Bronchial epithelial cell (primary cell): Measurements from ENCODE around the gene SLC8A1. TPM values are rescaled to one million over a fixed set of nuclear protein-coding genes. Genes with fewer than 3 reads are reported as not detected.

Experiments used
- DNase-seq: peaks from one replicate; pipeline ENCODE4 v3.0.0-alpha.2; 2010; ENCODE audit warnings: low read depth
- FAIRE-seq: peaks from 2 replicates; lab custom pipeline; 2011; peaks lifted over from hg19 to GRCh38; lab: Jason Lieb, UNC
- H3K27me3 ChIP-seq: 2 replicates; pipeline ENCODE4 v1.5.1; 2011; ENCODE audit warnings: low read length; ENCODE audit not compliant: control insufficient read depth, insufficient read depth
- H3K36me3 ChIP-seq: 2 replicates; pipeline ENCODE4 v1.5.1; 2011; ENCODE audit warnings: low read length; ENCODE audit not compliant: control insufficient read depth, insufficient read depth
- H3K4me3 ChIP-seq: 2 replicates; pipeline ENCODE4 v1.5.1; 2011; ENCODE audit warnings: mild to moderate bottlenecking, low read depth, low read length, control low read depth
- total RNA-seq: library from RNA; depleted of rRNA; stranded (reverse); fragments of >200 nt; gene quantifications from 2 replicates; pipeline ENCODE4 v1.2.1, GENCODE V29; 2014
- TF ChIP-seq, protein P1 (sequence below): IDR thresholded peaks from 2 replicates; pipeline ENCODE4 v1.5.1; 2011; ENCODE audit warnings: mild to moderate bottlenecking, moderate library complexity, low read length, control low read depth, inconsistent platforms; ENCODE audit not compliant: insufficient read depth, severe bottlenecking

Gene SLC8A1
- total RNA-seq, 1 donor from 2014 or later, result 3.7 TPM

DNA sequence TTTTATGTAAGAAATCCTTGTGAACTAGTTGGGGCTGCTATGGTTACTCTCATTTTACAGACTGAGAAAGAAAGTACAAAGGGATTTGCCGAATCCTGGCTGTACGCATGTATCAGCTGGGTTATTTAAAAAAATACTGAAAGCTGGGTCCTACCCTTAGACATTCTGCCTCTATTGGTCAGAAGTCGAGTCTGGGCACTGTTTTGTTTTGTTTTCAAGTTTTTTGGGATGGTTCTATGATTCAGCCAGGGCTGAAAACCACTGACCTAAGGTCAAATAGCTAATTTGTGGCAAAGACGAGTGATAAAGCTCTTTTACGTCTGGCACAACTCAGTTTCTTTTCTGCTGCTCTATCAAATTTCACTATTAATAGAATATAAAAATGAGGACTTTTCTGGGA is 5.9 kb upstream of the SLC8A1 start:
- FAIRE-seq (no peak), DNase-seq (no peak)
- Histone ChIP-seq H3K36me3 (no peaks in the 10 kb centered on the region), H3K4me3 (no peak overlapping the region), H3K27me3 (no peaks in the 10 kb centered on the region)
- TF ChIP-seq, protein P1, sequence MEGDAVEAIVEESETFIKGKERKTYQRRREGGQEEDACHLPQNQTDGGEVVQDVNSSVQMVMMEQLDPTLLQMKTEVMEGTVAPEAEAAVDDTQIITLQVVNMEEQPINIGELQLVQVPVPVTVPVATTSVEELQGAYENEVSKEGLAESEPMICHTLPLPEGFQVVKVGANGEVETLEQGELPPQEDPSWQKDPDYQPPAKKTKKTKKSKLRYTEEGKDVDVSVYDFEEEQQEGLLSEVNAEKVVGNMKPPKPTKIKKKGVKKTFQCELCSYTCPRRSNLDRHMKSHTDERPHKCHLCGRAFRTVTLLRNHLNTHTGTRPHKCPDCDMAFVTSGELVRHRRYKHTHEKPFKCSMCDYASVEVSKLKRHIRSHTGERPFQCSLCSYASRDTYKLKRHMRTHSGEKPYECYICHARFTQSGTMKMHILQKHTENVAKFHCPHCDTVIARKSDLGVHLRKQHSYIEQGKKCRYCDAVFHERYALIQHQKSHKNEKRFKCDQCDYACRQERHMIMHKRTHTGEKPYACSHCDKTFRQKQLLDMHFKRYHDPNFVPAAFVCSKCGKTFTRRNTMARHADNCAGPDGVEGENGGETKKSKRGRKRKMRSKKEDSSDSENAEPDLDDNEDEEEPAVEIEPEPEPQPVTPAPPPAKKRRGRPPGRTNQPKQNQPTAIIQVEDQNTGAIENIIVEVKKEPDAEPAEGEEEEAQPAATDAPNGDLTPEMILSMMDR, result no peak

DNA sequence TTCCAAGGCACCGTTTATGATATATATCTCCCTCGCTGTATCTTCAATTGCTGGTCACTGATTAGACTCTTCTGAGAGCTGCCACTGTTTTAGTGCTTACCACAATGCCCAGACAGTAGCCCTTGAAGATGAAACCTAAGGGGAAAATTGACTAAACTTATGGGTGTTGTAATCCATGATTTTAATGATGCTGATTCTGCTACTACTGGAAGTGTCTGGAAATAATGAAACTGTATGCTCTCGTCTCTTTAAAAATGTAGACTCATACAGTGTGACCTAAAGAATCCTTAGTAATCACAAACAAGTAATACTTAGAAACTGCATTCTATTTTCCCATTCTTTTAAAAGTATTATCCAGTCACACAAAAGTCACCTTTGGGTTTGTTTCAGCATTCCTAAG is 5.5 kb upstream of the SLC8A1 start:
- no peaks in the 10 kb centered on the region for H3K36me3 ChIP-seq
- no peak for FAIRE-seq
- DNase-seq, result no peak
- H3K27me3 ChIP-seq, result no peaks in the 10 kb centered on the region
- TF ChIP-seq, protein P1, result no peak
- H3K4me3 ChIP-seq, result no peak overlapping the region

DNA sequence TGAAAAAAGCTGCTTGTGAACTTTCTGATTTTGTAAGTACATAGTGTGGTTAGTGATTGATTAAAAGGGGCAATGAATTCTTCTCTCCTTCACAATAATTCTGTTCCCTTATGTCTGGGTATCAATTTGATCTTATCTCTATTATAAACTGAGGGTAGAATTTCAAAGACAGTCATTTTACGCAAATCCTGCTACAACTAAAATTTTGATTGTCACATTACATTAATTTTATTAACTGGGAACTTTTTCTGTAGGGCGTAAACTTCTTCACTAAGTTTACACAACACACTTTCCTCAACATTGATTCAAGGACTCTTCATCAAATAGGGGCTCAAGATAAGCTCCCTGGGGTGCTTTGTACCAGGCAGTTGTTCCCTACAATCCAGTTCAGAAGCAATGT is 5.0 kb upstream of the SLC8A1 start:
- Histone ChIP-seq H3K4me3 (no peak overlapping the region), H3K27me3 (no peaks in the 10 kb centered on the region), H3K36me3 (no peaks in the 10 kb centered on the region)
- TF ChIP-seq, protein P1, result no peak
- no peak for FAIRE-seq
- DNase-seq, result no peak

DNA sequence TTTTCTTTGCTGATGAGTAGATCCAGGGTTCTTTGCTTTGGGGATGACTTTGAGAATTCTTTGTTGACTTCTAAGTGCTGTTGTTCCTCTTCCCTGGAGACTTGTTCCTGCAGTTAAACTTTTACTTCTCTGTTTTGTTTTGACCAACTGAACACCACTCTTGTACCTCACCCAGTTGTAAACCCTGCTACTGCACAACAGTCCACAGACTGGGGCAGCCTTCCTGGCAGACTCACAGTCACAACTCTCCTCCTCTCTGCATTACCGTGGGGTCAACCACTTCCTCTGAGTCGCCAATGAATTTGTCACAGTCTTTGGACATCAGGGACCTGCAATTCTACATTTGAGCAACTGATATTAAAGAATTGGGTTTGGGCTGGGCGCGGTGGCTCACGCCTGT is 3.8 kb upstream of the SLC8A1 start:
- Histone ChIP-seq H3K4me3 (no peak overlapping the region), H3K36me3 (no peaks in the 10 kb centered on the region), H3K27me3 (no peaks in the 10 kb centered on the region)
- DNase-seq (no peak), FAIRE-seq (no peak)
- TF ChIP-seq, protein P1, result no peak

DNA sequence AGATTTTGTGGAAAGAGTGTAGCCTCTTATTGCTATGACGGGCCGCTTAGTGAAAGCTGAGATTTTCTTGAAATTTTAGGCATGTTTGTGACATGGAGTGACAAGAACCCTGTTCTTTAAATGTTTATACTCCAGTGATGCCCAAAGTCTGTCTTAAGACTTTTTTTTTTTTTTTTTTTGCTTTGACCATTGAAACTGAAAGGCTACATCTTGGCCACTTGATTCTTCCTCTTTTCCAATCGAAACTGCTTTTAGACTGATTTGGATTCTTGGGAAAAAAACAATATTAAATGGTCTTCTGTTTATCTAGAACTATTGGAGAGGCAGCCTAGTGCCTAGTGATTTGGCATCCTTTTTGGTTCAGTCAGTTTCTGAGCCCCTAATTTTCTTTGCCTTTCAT is 2.4 kb upstream of the SLC8A1 start:
- DNase-seq, result no peak
- TF ChIP-seq, protein P1, result no peak
- Histone ChIP-seq H3K36me3 (no peaks in the 10 kb centered on the region), H3K4me3 (no peak overlapping the region), H3K27me3 (no peaks in the 10 kb centered on the region)
- no peak for FAIRE-seq

DNA sequence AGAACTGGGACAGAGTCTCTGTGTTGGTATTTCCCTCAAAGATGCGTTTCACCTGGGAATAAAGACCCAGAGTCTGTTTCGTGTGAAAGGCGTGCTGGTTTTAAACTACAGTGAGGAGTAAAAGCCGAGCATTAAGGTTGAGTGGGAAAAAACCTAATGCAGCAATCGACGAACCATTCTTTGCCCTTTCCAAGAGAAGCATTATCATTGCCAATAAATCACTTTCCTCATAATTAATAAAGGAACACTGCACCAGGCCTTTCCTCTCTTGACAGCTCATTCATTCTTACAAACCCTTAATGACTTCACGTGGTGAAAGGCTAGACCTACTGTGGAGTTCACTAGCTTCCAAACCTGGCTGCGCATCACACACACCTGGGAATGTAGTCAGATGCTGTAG is 896 bp upstream of the SLC8A1 start:
- TF ChIP-seq, protein P1, result no peak
- no peak overlapping the region for H3K4me3 ChIP-seq
- DNase-seq (no peak), FAIRE-seq (no peak)
- no peaks in the 10 kb centered on the region for H3K27me3 ChIP-seq
- no peaks in the 10 kb centered on the region for H3K36me3 ChIP-seq
